GM20431 (cell line): ENCODE data around the gene IQGAP2.
"Not testable (repeated sequence)": the region's sequence is repeated elsewhere in the genome, so short reads cannot be mapped to it uniquely, and the experiment has no call there.

ENCODE experiments used
- in situ Hi-C: fragments of 300-500 bp; cut with MseI, MboI; formaldehyde crosslinking; loops from one replicate; pipeline ENCODE4 v1.15.0; 2020; ENCODE audit warnings: low sequenced_read_pairs; ENCODE audit not compliant: unreplicated experiment

Gene IQGAP2

GRCh38 chr5:76674330-76675066, 271.4 kb downstream of the IQGAP2 start:
- in situ Hi-C loops: no loop called here

GRCh38 chr5:76675364-76675763, 272.3 kb downstream of the IQGAP2 start:
- in situ Hi-C loops: no loop called here

GRCh38 chr5:76677849-76678472, 274.9 kb downstream of the IQGAP2 start:
- in situ Hi-C loops: no loop called here

GRCh38 chr5:76679231-76679630, 276.1 kb downstream of the IQGAP2 start:
- in situ Hi-C loops: no loop called here

GRCh38 chr5:76680826-76681225, 277.7 kb downstream of the IQGAP2 start:
- in situ Hi-C loops: not testable (repeated sequence)

GRCh38 chr5:76681287-76681686, 278.2 kb downstream of the IQGAP2 start:
- in situ Hi-C loops: no loop called here

- in situ Hi-C loops: no loop called here
Observed at GRCh38 chr5:76682387-76682786, 279.3 kb downstream of the IQGAP2 start.

GRCh38 chr5:76683816-76684731, 281.0 kb downstream of the IQGAP2 start:
- in situ Hi-C loops: no loop called here

GRCh38 chr5:76684756-76685519, 281.9 kb downstream of the IQGAP2 start:
- in situ Hi-C loops: no loop called here

- in situ Hi-C loops: no loop called here
Observed at GRCh38 chr5:76685704-76686103, 282.6 kb downstream of the IQGAP2 start.

GRCh38 chr5:76688212-76688611, 285.1 kb downstream of the IQGAP2 start:
- in situ Hi-C loops: no loop called here

- in situ Hi-C loops: no loop called here
Observed at GRCh38 chr5:76688836-76689235, 285.8 kb downstream of the IQGAP2 start.

GRCh38 chr5:76689321-76690036, 286.4 kb downstream of the IQGAP2 start:
- in situ Hi-C loops: no loop called here

GRCh38 chr5:76690037-76690679, 287.1 kb downstream of the IQGAP2 start:
- in situ Hi-C loops: no loop called here

- in situ Hi-C loops: no loop called here
Observed at GRCh38 chr5:76690704-76691466, 287.8 kb downstream of the IQGAP2 start.

GRCh38 chr5:76691467-76692273, 288.6 kb downstream of the IQGAP2 start:
- in situ Hi-C loops: no loop called here

- in situ Hi-C loops: no loop called here
Observed at GRCh38 chr5:76692274-76692540, 289.1 kb downstream of the IQGAP2 start.

- in situ Hi-C loops: no loop called here
Observed at GRCh38 chr5:76692651-76693050, 289.6 kb downstream of the IQGAP2 start.
